Astrocyte (in vitro differentiated cells and primary cell): ENCODE results near the gene PPP6R2.

Experiments
- CTCF ChIP-seq: IDR thresholded peaks from 2 replicates; pipeline ENCODE4 v1.5.1; 2011; ENCODE audit warnings: low read depth, mild to moderate bottlenecking, inconsistent platforms, low read length, moderate library complexity; ENCODE audit not compliant: insufficient read depth
- EZH2 ChIP-seq: IDR thresholded peaks from 2 replicates; pipeline ENCODE4 v1.6.1; 2012; ENCODE audit warnings: mild to moderate bottlenecking, low read length, inconsistent platforms; ENCODE audit not compliant: insufficient read depth

GRCh38 chr22:50313021-50313420, 30.1 kb upstream of the PPP6R2 start:
- TF ChIP-seq CTCF: no peak
- no peak for TF ChIP-seq EZH2
